Measurements from ENCODE around the gene ITGA2B. TPM values are rescaled to one million over a fixed set of nuclear protein-coding genes. Genes with fewer than 3 reads are reported as not detected.

ITGA2B gene
- polyA plus RNA-seq, 1 donor (not counting 4 experiments of a cell fraction or from before 2014, with no cell fraction given): not detected

- TF ChIP-seq EZH2 (IDR thresholded peaks at IDR 0.05; ENCODE audit: low read length): no peak
- TF ChIP-seq, protein P1, sequence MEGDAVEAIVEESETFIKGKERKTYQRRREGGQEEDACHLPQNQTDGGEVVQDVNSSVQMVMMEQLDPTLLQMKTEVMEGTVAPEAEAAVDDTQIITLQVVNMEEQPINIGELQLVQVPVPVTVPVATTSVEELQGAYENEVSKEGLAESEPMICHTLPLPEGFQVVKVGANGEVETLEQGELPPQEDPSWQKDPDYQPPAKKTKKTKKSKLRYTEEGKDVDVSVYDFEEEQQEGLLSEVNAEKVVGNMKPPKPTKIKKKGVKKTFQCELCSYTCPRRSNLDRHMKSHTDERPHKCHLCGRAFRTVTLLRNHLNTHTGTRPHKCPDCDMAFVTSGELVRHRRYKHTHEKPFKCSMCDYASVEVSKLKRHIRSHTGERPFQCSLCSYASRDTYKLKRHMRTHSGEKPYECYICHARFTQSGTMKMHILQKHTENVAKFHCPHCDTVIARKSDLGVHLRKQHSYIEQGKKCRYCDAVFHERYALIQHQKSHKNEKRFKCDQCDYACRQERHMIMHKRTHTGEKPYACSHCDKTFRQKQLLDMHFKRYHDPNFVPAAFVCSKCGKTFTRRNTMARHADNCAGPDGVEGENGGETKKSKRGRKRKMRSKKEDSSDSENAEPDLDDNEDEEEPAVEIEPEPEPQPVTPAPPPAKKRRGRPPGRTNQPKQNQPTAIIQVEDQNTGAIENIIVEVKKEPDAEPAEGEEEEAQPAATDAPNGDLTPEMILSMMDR (optimal IDR thresholded peaks at IDR 0.05 in 1 of 3, IDR thresholded peaks at IDR 0.05 in 1 of 3, conservative IDR thresholded peaks at IDR 0.05 in 1 of 3; ENCODE audit: extremely low read depth in 1 of 3, insufficient read depth in 2 of 3, low read length in 3 of 3): no peak
- no peak overlapping the region for H3K4me3 ChIP-seq (ENCODE audit: control insufficient read depth in 2 of 3, extremely low read depth in 1 of 3, insufficient read depth in 2 of 3, low read depth in 1 of 3, low read length in 3 of 3)
- no peak for FAIRE-seq
- H3K9me1 ChIP-seq (ENCODE audit: control insufficient read depth, extremely low read depth, insufficient read depth, low read length): no peaks in the 10 kb centered on the region
- no peaks in the 10 kb centered on the region for H4K20me1 ChIP-seq (ENCODE audit: control insufficient read depth, extremely low read depth, insufficient read depth, low read length)
- H3K4me1 ChIP-seq (ENCODE audit: control insufficient read depth, extremely low read depth, insufficient read depth, low read length): peaks cover 9% of the 10 kb centered on the region
- H2AFZ ChIP-seq (ENCODE audit: control insufficient read depth, low read length): no peak overlapping the region
- no peaks in the 10 kb centered on the region for H3K79me2 ChIP-seq (ENCODE audit: control insufficient read depth, insufficient read depth, low read length)
- no peak overlapping the region for H3K9ac ChIP-seq (ENCODE audit: control insufficient read depth, extremely low read depth, insufficient read depth, low read length)
- dilution Hi-C loops (cut with MboI; ENCODE audit: extremely low pct_ligation_motif_present, low sequenced_read_pairs): no loop called here
- H3K4me2 ChIP-seq (ENCODE audit: control insufficient read depth, extremely low read depth, insufficient read depth, low read depth, low read length): no peak overlapping the region
- DNase-seq (ENCODE audit: low read depth, low spot score): no peak
- no peaks in the 10 kb centered on the region for H3K9me3 ChIP-seq (ENCODE audit: control insufficient read depth, low read depth, low read length)
- peaks cover 37% of the 10 kb centered on the region for H3K27me3 ChIP-seq (ENCODE audit: control insufficient read depth, extremely low read depth, insufficient read depth, low read length)
- no peak overlapping the region for H3K27ac ChIP-seq (ENCODE audit: control insufficient read depth, insufficient read depth, low read length)
- H3K36me3 ChIP-seq (ENCODE audit: control insufficient read depth in 2 of 2, extremely low read depth in 1 of 2, insufficient read depth in 2 of 2, low read length in 2 of 2): no peaks in the 10 kb centered on the region
Observed at GRCh38 chr17:44383363-44383762, 6.1 kb downstream of the ITGA2B start.

DNA sequence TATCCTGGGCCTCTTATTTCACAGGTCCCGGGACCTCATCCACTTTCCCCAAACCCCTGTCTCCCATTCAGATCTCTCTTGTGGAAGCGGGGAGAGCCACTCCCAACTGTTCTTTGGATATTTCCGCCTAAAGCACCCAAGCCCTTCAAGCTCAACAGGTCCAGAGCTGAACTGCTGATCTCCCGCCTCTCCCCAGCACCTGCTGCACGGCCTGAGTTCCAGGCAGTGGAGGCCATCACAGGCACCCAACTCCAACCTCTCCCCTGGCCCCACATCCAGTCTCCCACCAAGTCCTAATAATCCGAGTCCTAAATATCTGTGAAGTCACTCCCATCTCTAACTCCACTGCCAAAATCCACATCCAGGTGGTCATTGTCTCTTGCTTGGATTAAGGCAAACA lies 6.5 kb downstream of the ITGA2B start:
- Histone ChIP-seq H3K27ac (ENCODE audit: control insufficient read depth, insufficient read depth, low read length) (no peak overlapping the region), H3K4me2 (ENCODE audit: control insufficient read depth, extremely low read depth, insufficient read depth, low read depth, low read length) (no peak overlapping the region), H3K36me3 (ENCODE audit: control insufficient read depth in 2 of 2, extremely low read depth in 1 of 2, insufficient read depth in 2 of 2, low read length in 2 of 2) (no peaks in the 10 kb centered on the region), H3K27me3 (ENCODE audit: control insufficient read depth, extremely low read depth, insufficient read depth, low read length) (peaks cover 37% of the 10 kb centered on the region), H3K4me3 (ENCODE audit: control insufficient read depth in 2 of 3, extremely low read depth in 1 of 3, insufficient read depth in 2 of 3, low read depth in 1 of 3, low read length in 3 of 3) (no peak overlapping the region), H4K20me1 (ENCODE audit: control insufficient read depth, extremely low read depth, insufficient read depth, low read length) (no peaks in the 10 kb centered on the region), H3K9me3 (ENCODE audit: control insufficient read depth, low read depth, low read length) (no peaks in the 10 kb centered on the region), H3K9ac (ENCODE audit: control insufficient read depth, extremely low read depth, insufficient read depth, low read length) (no peak overlapping the region), H3K4me1 (ENCODE audit: control insufficient read depth, extremely low read depth, insufficient read depth, low read length) (peaks cover 9% of the 10 kb centered on the region), H3K79me2 (ENCODE audit: control insufficient read depth, insufficient read depth, low read length) (no peaks in the 10 kb centered on the region), H2AFZ (ENCODE audit: control insufficient read depth, low read length) (no peak overlapping the region), H3K9me1 (ENCODE audit: control insufficient read depth, extremely low read depth, insufficient read depth, low read length) (no peaks in the 10 kb centered on the region)
- FAIRE-seq (no peak), DNase-seq (ENCODE audit: low read depth, low spot score) (no peak)
- TF ChIP-seq EZH2 (IDR thresholded peaks at IDR 0.05; ENCODE audit: low read length): no peak
- TF ChIP-seq, protein P1 (optimal IDR thresholded peaks at IDR 0.05 in 1 of 3, IDR thresholded peaks at IDR 0.05 in 1 of 3, conservative IDR thresholded peaks at IDR 0.05 in 1 of 3; ENCODE audit: extremely low read depth in 1 of 3, insufficient read depth in 2 of 3, low read length in 3 of 3): no peak
- dilution Hi-C loops (cut with MboI; ENCODE audit: extremely low pct_ligation_motif_present, low sequenced_read_pairs): no loop called here
